Esophagus mucosa (tissue), 1 donor: ENCODE data around the gene SEMA5A. TPM values are rescaled to one million over a fixed set of nuclear protein-coding genes. Genes with fewer than 3 reads are reported as not detected.
"Not testable (repeated sequence)": the region's sequence is repeated elsewhere in the genome, so short reads cannot be mapped to it uniquely, and the experiment has no call there.

Source experiments
- ATAC-seq: fragments of 200-7000 bp; cut with Tn5 transposase; one replicate; pipeline ENCODE4 v1.9.1; 2020
- total RNA-seq: library from RNA; stranded (reverse); gene quantifications from one replicate; pipeline ENCODE4 v1.2.4, GENCODE V29; 2023
- donor health status: DM: yes; HTN: yes; CAD: no.

The SEMA5A gene
- total RNA-seq, 1 donor from 2014 or later: 5.5 TPM

DNA sequence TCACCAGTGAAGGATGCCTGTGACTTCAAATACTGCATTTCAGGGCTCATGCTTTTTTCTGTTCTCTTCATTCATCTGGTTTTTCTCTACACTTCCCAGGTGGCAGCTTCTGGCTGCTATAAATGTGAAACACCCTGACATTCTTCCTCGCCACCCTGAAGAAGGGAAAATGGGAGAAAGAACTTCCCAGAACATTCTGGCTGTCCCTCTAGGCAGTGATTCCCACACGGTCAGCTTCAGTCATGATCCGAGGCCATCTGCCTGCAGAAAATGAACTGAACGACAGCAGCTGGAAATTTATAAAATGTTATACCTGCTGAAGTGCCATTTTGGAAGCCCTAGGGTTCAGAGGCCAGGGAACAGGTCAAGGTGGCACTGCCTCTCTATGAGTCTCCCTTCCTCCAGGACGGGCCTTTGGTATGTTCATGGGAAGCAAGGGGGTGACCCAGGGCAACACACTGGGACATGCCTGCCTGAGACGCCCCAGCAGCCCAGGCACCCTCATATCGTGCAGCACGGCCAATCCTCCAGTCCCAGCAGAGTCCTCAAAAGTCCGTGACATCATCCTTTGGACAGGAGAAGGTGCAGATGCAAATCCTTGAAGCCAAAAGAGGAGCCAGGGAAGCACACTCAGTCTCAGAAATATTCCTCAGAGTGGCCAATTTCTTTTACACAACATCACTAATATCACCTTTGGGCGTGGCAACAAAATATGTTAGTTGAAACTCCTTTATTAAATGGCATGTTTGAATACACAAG lies 107.1 kb downstream of the SEMA5A start:
- no peak for ATAC-seq

DNA sequence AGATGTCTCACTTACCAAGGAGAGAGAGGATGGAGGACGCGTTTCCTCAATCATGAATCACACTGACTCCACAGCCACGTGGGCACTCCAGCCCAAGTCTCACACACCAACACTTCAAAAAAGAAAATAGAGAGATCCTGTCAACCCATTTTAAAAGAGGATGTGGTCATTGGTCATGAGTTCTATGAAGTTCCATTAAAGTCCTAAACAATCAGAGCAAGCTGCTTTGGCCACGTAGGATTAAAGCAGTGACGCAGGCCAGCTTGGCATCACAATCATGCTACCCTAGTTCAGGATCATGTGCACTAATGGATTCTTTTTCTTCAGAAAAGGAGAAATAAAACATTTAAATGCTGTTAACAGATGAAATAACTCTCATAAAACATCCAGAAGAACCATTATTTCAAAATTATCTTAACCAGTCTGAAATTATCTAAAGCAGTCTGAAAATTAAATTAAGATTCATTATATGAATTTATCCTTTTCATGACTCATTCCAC lies 108.1 kb downstream of the SEMA5A start:
- no peak for ATAC-seq

DNA sequence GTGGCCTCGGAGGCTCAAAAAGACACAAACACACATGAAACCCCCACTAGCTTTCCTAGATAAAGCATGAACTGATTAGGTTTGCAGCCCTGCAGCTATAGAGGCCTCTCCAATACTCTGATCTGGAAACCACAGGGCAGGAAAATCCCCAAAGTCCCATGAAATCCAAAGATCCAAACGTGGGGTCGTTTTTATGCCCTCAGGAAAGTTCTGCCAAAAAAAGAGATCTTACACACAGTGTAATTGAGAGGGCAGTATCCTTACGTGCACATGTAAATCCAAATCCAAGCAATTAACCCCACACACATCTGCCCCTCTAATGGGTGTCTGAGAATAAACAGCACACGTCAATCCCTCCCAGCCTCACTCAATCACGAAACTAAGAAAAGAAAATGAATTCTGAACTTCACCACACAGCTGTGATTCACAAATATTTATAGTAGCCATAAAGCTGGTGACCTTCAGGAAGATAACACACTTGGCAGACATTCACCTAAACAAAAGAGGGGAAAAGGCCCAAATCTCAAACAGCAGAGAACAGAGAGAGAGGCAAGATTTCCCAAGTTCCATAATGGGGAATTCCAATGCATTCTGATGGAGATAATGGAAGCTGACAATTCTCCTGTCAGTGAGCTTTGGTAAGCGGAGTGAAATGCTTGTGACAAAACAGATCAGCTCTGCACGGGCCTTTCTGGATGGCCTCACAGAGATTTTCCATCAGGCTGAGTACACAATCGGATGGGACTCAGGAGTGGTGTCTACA lies 114.2 kb downstream of the SEMA5A start:
- ATAC-seq: no peak

DNA sequence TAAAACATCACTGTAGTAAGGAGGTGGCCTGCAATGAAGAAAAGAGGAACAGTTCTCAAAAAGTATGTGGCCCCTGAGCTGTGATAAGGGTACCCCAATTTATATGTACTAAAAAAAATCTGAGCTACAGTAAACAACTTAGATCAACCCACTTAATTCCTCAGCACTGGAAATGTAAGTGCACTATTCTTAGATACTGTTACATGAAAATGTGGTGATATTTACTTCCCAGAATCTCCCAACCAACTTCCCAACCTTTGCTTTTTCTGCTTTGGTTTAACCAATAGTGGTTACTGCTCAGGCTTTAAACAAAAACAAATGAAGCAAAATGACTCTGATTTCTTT lies 114.8 kb downstream of the SEMA5A start:
- ATAC-seq: no peak

DNA sequence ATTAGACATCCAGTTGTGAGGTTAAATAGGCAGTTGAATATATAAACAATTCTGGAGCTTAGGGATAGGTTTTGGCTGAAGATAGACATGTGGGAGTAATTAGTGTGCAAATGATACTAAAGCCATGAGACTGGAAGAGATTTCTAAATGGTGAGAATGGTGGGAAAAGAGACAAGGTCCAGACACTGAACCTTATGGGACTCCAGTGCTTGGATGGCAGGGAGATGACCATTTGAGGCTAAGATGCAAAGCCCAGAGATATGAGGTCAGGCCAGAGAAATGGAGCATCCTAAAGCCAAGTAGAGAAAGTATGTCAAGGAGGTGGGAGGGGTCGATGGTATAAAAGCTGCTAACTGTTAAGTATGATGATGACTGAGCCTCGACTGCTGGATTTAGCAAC lies 115.6 kb downstream of the SEMA5A start:
- ATAC-seq: no peak

DNA sequence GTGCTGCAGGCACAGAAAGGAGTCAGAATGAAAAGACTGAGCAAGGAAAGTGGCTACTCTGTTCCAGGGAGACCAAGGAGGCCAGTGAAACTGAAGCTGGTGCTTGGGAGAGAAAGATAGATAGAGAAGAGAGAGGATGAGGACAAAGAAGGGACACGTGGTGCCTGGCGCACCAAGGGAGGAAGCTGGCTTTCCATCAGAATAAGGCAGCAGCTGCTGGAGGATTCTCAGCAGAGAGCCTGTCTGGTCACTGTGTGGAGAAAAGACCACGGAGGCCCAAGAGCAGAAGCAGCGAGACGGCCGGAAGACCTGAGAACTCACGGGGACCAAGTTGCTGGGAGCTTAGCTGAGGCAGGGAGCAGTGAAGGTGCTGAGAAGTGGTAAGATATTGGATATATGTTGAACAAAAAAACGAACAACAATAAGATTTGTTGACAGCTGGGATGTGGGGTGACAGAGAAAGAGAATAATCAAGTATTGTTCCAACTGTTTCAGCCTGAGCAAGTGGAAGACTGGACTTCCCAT lies 116.1 kb downstream of the SEMA5A start:
- ATAC-seq: no peak

DNA sequence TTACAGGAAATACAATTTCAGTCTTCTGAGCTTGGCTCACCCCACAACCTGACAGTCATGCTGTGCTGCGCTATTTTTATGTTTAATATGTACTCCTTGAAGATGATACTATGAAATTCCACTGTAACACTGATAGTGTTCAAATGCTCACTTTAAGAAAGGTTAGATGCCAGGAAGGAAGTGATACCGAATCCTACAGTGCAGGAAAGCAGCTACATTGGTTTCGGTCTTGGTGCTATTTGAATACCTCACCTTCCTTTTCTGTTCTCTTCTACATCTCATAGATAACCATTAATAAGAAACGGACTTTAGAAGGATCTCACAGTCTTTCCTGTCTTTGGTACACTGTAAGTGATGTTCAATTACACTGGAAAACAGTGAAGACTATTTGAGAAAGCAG lies 117.6 kb downstream of the SEMA5A start:
- no peak for ATAC-seq

DNA sequence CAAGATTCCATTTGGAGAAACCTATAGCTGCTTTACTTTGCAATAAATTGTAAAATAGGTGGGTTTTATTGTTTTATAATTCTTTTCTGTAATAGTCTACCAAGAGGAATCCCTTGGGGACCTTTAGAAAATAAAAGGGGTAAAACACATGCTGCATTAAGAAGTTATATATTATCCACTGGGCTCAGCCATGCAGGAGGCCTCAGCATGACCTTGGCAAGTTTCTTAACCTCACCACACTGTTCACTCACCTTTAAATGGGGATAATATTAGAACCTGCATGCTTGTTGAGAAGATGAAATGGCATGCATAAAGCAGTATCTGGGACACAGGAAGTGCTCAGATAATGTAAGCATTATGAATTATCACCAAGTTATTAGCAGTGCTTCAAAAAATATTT lies 120.2 kb downstream of the SEMA5A start:
- no peak for ATAC-seq

DNA sequence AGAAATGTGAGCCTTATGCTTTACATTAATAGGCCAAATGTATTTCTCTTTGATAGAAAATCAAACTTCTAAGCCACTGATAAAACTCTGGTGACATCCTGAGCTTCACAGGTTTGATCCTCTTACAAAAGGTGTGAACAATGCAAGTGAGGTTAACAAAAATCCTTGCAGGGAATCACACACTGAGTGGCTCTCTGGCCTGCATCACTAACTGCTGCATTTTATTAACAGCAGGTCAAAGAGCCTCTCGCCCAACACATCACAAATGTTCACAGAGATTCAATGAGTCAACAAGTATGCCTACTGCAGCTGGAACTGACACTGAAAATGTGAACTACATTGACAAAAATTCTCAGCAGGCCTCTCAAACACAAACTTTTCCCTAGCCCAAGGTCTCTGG lies 122.3 kb downstream of the SEMA5A start:
- ATAC-seq: no peak

DNA sequence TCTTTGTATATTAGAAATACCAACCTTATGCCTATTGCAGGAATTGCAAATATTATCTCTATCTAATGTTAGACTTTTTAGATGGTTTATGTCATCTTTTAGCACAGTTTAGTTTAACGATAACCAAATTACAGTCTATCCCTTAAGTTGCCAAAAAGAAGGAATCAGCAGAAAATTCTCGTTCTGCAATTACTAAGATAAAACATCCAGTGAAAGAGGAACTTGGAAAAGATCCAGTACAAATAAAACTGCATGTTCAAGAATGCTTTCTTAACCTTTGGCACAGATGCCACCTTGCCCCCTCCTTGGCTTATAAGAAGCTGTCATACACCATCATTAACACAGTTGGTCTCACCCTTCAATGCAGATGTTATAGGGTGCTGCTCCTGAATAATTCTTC lies 124.0 kb downstream of the SEMA5A start:
- no peak for ATAC-seq

DNA sequence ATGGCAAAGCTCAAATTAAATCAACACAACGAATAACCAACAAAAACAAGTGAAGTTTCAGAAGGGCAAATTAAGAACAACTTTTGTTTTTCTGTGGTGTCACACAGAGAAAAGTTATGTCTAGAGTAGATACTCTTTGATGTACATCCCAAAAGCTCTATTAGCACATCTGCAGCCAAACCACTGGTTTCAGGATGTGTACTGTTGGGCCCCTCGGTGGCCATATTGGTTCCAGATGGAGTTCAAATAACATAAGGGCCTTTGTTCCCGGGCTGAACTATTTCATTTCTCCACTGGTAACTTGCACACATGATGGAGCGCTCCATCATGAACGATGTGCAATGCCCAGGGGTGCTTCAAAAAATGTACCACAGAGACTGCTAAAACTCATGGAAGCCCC lies 126.1 kb downstream of the SEMA5A start:
- ATAC-seq: no peak

DNA sequence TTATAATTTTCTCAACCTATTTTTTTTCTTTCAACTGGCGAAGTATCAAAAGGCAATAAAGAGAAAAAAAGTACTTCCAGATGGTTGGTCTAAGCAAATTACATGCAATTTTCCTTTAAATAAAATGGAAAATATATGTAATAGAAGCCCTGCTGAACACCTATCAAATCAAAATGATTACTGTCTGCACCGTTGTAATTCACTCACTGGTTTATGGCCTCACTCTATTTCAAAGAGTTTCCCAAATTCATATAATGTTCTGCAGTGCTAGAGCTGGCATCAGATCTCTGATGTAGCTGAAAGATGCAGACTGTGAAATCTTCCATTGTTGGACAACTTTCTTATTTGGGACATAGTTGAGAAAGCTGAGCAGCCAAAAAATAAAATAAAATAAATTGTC lies 130.3 kb downstream of the SEMA5A start:
- no peak for ATAC-seq

DNA sequence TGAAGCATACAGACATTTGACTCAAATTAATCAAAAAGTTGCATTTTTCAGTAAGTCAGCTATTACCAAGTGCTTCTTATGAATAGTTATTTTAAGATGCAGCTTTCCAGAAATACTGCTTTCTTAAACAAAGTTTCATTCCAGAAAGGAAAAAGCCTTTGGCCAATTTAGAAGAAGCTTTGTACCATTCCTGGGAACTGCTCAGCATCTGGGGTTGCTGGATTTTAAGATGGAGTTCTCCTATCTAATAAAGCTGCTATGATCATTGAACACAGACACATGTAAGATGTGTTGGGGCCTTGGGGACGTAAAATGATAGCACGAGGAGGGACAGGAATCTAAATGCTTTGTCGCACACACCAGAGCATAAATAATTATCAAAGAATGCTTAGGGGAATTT lies 130.8 kb downstream of the SEMA5A start:
- ATAC-seq: no peak

DNA sequence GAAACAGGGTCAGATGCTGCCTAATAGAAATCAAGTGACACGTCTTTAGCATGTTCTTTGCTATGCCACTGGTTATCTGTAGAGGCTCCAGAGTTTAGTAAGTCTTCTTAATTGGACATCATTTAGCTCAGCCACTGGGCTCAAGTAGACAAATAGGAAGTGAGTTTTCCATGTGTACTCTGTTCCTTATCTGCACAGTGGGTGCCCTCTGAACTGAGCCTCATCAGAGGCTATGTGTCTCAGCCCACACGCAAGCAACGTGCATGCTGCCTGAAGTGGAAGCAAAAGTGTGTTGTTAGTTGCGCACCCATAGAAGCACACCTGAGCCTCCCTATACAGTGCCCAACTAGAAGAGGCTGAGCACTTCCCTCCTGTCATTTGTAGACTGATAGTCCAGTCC lies 134.7 kb downstream of the SEMA5A start:
- ATAC-seq: peak; percentile 11

DNA sequence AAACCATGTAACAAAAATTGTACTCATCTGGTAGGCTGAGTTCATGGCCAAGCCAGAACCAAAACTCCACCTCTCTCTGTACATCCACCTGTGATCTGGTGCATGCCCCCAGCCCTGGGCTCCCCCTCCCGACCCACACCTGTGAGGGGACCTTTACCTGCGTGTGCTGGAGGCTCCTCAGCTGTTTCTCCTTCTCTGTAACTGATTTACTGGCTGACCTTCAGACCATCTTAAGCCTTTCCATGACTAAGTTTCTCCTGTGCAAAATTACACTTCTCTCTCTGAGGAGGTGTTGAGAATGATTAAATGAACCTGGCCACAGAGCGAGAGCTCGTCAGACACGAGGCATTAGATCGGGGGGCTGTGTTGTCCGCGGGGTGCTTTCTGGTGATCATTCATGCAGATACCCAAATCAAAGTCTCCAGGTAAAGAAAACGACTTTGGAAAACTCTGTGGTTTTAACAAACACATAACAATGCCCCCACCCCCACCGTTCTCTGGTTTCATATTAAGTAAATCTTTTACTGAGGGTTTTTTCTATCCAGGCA lies 136.4 kb downstream of the SEMA5A start:
- no peak for ATAC-seq

DNA sequence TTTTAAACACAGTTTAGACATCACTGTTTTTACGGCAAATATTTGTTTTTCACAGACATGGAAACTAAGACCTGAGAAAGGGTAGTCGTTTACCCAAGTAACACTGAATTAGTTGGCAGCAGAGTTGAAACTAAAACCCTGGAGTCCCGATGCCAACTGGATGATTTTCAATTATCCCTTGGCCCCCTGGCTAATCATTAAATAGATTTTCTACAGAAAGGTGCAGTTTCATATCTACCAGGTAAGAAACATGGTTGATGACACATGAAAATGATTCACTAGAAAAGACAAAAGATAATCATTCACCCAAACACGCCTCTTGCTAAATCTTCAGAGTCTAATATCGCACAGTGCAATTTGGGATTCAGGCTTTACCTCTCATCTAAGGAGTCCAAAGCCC lies 136.9 kb downstream of the SEMA5A start:
- ATAC-seq: no peak

DNA sequence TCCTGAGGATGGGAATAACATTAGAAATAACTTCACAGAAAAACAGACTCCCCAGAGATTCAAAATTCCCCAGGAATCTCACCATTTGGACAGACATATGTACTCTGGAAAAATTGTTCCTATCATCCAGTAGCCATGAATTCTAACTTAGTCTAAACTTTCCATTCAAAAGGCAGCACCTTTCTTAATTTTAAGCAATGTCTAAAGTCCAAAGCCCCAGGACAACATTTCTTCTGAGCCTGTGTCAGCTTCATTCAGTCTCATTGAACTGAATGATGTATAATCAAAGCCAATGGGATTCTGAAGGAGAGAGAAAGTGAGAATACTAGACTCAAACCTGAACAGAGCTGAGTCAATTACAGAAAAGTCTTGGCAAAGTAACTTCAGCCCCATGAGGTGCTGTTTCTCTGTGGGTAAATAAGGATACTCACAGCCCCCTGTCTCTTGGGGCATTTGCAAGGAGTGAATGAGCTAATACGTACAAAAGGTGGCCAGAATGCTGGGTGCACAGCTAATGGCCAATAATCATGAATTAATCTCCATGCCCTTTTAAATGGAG lies 140.6 kb downstream of the SEMA5A start:
- no peak for ATAC-seq

DNA sequence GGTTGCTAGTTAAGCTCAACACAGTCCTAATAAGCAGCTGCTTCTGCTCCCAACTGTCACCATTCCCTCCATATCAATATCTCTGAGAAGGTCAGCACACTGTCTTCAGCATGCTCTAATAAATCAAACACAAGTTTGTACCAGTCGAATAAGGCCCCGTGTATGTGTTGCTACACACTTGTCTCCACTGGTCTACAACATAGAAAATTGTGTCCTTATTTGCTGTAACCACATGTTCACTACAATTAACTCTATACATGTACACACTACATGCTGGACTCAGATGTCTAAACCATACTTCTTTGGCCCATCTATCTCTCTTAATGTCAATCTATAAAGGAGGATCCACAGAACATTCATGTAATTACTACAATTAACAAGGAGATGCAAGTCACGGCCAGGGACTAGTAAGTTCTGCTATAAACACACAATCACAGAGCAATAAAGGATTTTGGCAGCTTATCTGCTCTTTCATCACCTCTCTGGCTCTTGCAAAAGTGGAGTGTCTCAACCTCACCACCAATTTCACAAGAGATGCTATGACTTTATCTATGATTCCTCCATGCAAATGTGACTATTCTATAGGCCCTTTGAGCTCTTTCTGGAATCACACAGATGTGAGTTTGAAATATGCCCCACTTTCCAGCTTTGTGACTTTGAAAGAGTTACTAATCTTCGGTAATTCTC lies 143.9 kb downstream of the SEMA5A start:
- ATAC-seq: peak; percentile 67

DNA sequence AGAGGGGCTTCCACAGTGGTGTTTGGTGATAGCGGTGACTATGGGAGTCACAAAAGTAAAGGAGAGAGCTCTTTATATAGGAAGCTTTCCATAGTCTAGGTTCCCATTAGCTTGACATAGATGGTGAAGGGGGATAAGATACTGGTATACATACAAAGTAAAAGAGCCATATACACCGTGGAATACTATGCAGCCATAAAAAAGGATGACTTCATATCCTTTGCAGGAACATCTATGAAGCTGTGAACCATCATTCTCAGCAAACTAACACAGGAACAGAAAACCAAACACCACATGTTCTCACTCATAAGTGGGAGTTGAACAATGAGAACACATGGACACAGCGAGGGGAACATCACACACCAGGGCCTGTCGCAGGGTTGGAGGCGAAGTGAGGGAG lies 146.1 kb downstream of the SEMA5A start:
- ATAC-seq: not testable (repeated sequence)

DNA sequence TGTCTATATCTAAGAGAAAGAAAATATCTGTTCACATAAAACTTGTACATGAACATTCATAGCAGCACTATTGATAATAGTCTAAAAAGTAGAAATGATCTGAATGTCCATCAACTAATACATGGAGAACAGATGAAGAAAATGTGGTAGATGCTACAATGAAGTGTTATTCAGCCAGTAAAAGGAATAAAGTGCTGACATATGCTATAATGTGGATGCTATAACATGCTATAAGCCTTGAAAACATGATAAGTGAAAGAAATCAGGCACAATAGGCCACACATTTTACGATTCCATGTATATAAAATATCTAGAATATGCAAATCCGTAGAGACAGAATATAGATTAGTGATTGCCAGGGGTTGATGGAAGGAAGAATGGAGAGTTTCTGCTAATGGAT lies 146.8 kb downstream of the SEMA5A start:
- no peak for ATAC-seq

DNA sequence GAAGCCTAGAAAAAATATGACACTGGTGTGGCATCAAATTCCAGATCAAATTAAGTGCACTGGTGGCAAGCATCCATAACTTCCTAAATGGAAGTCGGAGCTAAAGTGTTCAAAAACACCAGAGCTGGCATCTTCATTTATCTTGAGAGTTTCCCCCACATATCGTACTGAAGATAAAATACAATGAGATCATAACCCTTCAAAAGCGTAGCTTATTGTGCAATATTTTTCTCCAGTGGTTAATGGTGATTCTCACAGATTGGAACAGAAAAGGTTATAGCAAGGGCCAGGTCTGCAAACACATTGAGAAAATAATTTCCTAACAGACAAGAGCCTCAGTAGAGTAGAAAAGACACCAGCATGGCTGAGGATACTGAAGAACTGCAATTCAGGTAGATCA lies 147.6 kb downstream of the SEMA5A start:
- ATAC-seq: no peak

DNA sequence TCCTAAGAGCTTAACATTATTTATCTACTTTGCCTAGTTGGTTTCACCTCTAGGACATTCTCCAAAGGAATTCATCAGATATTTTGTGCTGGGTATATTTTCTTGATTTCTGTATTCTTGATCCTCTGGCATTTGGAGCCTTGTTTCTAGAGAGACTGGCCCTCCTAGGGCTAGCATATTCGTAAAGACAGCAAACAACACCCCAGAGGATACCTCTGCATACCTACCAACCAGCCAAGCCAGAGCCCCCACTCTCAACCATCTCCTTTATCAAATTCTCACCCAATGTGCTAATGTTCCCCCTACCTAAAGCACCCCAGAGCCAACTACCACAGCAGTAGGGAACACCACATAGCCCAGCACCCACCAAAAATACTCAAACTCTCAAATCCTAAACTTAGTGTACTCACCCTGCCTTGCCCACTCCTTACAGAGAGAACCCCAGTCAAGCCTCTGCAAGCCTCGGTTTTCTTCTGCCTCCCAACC lies 149.5 kb downstream of the SEMA5A start:
- ATAC-seq: no peak

DNA sequence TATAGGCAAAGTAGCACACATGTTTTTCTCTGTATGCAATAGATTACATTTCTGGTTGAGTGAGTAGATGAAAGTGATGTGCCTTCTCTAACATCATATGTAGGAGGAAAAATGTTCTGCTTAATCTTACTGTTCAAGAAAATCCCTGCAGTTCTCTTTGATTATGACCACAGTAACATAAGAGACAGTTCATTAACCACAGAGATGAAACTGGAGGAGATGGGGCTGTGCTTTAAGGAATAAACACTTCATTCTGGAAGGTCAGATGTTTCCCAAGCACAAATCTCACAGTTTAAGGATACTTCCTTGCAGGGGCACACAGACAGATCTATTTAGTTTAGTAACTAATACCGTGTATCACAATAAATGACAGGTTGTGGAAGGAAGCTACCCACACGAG lies 150.2 kb downstream of the SEMA5A start:
- ATAC-seq: no peak
